ENCODE results near the gene GABRG3.

- TF ChIP-seq ZNF780A (CRISPR knock-in tag; IDR thresholded peaks at IDR 0.05) (no peak), ZNF143 (CRISPR knock-in tag; IDR thresholded peaks at IDR 0.05) (no peak)
These were observed 44.9 kb upstream of the GABRG3 start for GRCh38 chr15:26926081-26926480.

Data from K562 (cell line).